Stimulated activated CD8-positive, alpha-beta memory T cell treated with anti-CD3 and anti-CD28 coated beads, Interleukin-12 subunit alpha, Interleukin-12 subunit beta, amount 100 ng/mL, for 4 hours (primary cell): Measurements from ENCODE around the gene XRN2.
"Not testable (repeated sequence)": the region's sequence is repeated elsewhere in the genome, so short reads cannot be mapped to it uniquely, and the experiment has no call there.

Experiments
- DNase-seq: peaks from one replicate; pipeline ENCODE4 v3.0.0-alpha.2; 2020; ENCODE audit warnings: low read depth

Gene XRN2

DNA sequence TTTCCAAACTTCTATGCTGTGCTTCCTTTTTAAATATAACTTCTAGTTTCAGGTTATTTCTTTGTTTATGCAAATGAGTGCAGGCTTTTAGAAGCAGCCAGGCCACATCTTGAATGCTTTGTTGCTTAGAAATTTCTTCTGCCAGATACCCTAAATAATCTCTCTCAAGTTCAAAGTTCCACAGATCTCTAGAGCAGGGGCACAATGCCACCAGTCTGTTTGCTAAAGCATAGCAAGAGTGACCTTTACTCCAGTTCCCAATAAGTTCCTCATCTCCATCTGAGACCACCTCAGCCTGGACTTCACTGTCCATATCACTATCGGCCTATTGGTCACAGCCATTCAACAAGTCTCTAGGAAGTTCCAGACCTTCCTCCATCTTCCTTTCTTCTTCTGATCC is 120.6 kb downstream of the XRN2 start:
- not testable (repeated sequence) for DNase-seq

DNA sequence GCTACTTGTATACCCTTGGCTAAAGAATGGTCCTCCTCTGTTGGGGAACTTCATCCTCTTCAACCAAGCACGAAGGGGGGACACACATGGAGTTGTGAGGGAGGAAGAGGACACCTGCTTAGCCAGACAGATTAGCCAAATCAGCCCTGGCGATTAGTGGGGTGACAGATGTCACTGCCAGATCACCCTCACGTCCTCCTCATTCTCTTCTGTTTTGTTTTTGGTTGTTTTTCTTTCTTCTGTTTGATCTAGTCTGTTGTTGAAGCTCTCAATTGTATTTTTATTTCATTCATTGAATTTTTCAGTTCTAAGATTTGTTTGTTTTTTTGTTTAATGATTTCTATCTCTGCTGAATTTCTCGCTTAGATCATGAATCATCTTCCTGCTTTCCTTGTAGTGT is 121.7 kb downstream of the XRN2 start:
- DNase-seq, result no peak

DNA sequence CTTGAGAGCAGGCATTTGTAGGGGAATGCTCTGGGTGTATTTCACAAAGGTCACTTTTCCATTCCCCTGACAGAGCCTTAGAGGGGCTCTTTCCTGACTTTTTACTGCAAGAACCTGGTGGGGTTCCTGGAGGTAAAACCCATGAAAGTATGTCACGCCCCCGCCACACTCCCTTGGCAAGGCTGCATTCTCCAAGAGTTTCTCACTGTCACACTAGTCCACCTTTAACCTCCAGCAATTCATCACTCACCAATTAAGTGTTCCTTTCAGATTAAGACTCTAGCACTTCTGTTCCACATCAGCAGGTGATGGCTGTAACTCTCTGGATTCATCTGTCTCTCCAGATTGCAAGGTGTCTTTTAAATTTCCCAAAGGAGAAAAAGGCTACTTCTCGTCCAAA is 126.9 kb downstream of the XRN2 start:
- no peak for DNase-seq

DNA sequence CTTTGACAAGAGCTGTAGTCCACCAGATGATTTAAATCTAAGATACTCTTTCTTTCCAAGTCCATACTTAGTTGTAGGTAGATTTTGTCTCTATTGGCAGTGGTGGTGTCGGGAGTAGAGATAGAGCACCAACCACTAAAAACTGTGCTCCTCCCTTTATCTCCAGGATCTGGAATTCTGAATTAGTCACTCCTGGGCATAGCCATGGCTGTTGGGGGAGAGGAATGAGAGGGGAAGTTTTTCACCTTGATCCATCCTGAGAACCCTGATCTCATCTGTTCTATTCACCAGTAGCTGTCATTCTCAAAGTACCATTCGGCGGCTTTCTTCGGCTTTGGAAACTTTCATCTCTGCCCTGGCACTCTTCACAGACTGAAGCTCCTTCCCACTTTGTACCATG is 129.8 kb downstream of the XRN2 start:
- no peak for DNase-seq

DNA sequence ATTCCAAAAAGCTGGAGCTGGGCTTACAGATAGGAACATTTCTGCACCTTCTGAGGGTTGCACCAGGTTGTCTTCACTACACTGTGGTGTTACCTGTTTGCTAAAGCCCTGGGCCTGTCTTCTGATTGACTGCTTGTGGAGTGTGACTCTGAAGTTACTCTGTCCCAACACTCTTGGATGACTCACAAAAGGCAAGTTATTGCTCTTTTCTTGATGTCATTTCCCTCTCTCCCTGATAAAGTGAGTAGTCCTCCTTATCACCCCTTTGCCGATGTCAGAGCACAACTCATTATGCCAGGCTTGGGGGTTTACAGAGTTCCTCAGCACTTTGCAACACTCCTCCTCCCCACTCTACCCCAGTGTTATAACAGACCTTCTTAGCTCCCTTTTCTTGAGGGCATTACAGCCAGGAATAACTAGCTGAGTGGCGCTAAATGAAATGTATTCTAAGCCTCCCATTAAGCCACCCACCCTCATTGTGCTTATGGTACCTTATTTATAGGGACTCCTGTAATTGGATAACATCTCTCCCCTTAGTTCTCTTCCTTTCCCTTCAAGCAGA is 130.3 kb downstream of the XRN2 start:
- DNase-seq, result no peak

DNA sequence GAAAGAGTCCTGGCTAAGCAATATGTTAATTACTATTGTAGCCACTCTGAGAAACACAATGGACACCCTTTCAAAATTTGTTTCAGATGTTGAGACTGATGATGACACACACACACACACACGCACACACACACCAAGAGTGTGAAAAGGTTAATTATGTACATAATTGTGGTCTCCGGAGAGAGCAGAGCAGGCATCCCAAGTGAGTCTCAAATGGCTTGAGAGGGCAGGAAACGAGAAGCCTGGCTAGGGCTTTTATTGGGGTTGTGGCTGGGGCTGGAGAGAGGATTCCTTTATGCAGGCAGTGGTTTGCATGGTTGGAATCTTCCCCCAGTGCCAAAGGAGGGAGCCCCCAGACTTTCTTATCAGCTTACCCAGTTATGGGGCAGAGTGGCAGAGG is 132.4 kb downstream of the XRN2 start:
- no peak for DNase-seq

DNA sequence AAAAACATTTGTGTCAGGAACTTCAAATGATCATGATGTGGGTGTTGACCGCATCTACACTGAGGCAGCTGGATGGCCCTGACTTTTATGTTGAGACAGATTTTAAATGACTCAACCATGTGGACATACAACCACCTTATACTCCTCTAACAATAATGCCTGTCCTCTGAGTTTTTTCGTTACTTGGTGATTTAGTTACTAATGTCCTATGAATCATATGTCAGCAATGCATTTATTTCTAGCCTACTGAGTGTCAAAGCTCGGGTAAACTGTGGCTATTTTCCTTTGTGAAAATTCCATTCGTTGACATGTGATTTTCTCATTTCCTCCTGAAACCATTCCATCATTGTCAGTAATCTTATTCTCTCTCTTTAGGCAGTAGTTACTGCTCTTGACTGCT is 133.1 kb downstream of the XRN2 start:
- no peak for DNase-seq

DNA sequence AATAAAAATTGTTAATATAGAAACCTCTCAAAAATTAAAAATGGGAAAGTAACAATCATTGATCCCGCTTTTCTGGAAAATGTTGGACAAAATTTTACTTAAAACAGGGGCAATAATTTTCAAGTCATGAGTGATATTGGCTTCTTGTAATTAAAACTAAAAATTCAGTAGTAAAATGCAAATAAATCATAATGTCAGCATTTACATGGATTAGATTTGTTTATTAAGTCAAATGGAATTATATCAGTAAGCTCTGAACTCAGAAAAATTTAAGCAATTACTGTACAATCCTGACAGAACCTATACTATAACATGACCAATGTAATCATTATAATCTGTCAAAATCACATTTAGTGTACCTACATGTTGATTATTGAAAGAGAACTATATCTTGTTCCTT is 134.1 kb downstream of the XRN2 start:
- no peak for DNase-seq

DNA sequence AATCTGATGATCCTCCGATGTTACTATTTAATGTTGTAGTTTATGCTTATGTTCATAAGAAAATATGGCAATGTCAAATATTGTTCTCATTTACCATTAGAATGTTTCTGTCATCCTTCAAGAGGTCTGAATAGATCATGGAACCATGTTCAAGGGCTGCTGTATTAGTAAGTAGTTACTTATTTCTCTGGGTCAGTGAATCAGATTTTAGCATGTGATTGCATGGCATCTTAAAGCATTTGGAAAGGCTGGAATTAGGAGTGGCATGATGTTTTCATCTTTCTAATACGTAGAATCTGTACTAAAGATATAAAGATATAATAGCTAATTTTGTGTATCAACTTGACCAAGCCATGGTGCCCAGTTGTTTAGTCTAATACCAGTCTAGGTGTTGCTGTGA is 134.7 kb downstream of the XRN2 start:
- DNase-seq, result no peak
